ENCODE measurements around the gene SCN5A. TPM values are rescaled to one million over a fixed set of nuclear protein-coding genes. Genes with fewer than 3 reads are reported as not detected.

Gene SCN5A
- total RNA-seq, 1 experiment from 2014 or later, result 0.54 TPM

DNA sequence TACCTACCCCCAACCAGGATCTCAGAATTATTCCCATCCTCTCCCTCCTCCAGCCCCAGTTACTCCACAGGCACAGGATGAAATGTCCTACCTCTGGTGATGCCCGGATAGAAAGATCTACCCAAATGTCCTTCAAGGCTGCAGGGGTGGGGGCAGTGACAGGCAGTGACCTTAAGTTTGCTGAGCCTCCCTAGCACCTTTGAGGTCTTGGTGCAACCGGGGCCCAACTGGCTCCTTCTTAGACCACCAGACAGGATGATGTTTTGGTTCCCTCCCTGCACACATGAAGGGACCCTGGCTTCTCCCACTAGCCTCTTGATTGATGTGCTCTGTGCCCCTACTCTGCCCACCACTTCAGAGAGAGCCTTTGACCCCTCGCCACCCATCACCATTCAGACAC is 117.0 kb downstream of the SCN5A start:
- no peak for DNase-seq (ENCODE audit: low spot score)
- CTCF ChIA-PET, result no interaction called here

GRCh38 chr3:38528457-38528856 is 121.0 kb downstream of the SCN5A start:
- Histone ChIP-seq H3K4me1 (ENCODE audit: insufficient read depth, low read length, poor library complexity, severe bottlenecking) (no peaks in the 10 kb centered on the region), H3K4me3 (ENCODE audit: low read depth, low read length, poor library complexity, severe bottlenecking) (no peak overlapping the region), H3K9me3 (ENCODE audit: low read depth, low read length, poor library complexity, severe bottlenecking) (no peaks in the 10 kb centered on the region), H3K27ac (ENCODE audit: low read depth, low read length, poor library complexity, severe bottlenecking) (no peak overlapping the region), H3K27me3 (replicated peaks; ENCODE audit: insufficient read depth, low read depth, low read length, poor library complexity) (no peaks in the 10 kb centered on the region), H3K36me3 (ENCODE audit: insufficient read depth, low read length, poor library complexity, severe bottlenecking) (peaks cover 4% of the 10 kb centered on the region)
- POLR2A ChIA-PET (ENCODE audit: low non-redundant PET), result no interaction called here
- intact Hi-C loops (cut with micrococcal nuclease; ENCODE audit: unreplicated experiment), result no loop called here
- TF ChIP-seq CTCF (conservative IDR thresholded peaks at IDR 0.05; ENCODE audit: low read depth, low read length) (no peak), EZH2 (IDR thresholded peaks at IDR 0.05; ENCODE audit: borderline replicate concordance, low read depth, low read length, poor library complexity, severe bottlenecking) (no peak)
- BruUV-seq (replicated peaks), result no TSS peak
- DNase-seq (ENCODE audit: low spot score), result no peak
- CTCF ChIA-PET, result no interaction called here

More for the DNA sequence above, 117.0 kb downstream of the SCN5A start:
- intact Hi-C loops (cut with micrococcal nuclease; ENCODE audit: unreplicated experiment), result no loop called here
- no peaks in the 10 kb centered on the region for H3K9me3 ChIP-seq (ENCODE audit: low read depth, low read length, poor library complexity, severe bottlenecking)
- no peak overlapping the region for H3K27ac ChIP-seq (ENCODE audit: low read depth, low read length, poor library complexity, severe bottlenecking)
- no peak overlapping the region for H3K4me3 ChIP-seq (ENCODE audit: low read depth, low read length, poor library complexity, severe bottlenecking)
- H3K27me3 ChIP-seq (replicated peaks; ENCODE audit: insufficient read depth, low read depth, low read length, poor library complexity), result no peaks in the 10 kb centered on the region
- no TSS peak for BruUV-seq (replicated peaks)
- H3K36me3 ChIP-seq (ENCODE audit: insufficient read depth, low read length, poor library complexity, severe bottlenecking), result no peaks in the 10 kb centered on the region
- TF ChIP-seq CTCF (conservative IDR thresholded peaks at IDR 0.05; ENCODE audit: low read depth, low read length) (no peak), EZH2 (IDR thresholded peaks at IDR 0.05; ENCODE audit: borderline replicate concordance, low read depth, low read length, poor library complexity, severe bottlenecking) (no peak)
- POLR2A ChIA-PET (ENCODE audit: low non-redundant PET), result no interaction called here
- no peaks in the 10 kb centered on the region for H3K4me1 ChIP-seq (ENCODE audit: insufficient read depth, low read length, poor library complexity, severe bottlenecking)

- CTCF ChIA-PET, result no interaction called here
- POLR2A ChIA-PET (ENCODE audit: low non-redundant PET), result no interaction called here
- Histone ChIP-seq H3K27me3 (replicated peaks; ENCODE audit: insufficient read depth, low read depth, low read length, poor library complexity) (no peaks in the 10 kb centered on the region), H3K4me3 (ENCODE audit: low read depth, low read length, poor library complexity, severe bottlenecking) (no peak overlapping the region), H3K9me3 (ENCODE audit: low read depth, low read length, poor library complexity, severe bottlenecking) (no peaks in the 10 kb centered on the region), H3K27ac (ENCODE audit: low read depth, low read length, poor library complexity, severe bottlenecking) (no peak overlapping the region), H3K4me1 (ENCODE audit: insufficient read depth, low read length, poor library complexity, severe bottlenecking) (no peaks in the 10 kb centered on the region), H3K36me3 (ENCODE audit: insufficient read depth, low read length, poor library complexity, severe bottlenecking) (peaks cover 4% of the 10 kb centered on the region)
- TF ChIP-seq CTCF (conservative IDR thresholded peaks at IDR 0.05; ENCODE audit: low read depth, low read length) (no peak), EZH2 (IDR thresholded peaks at IDR 0.05; ENCODE audit: borderline replicate concordance, low read depth, low read length, poor library complexity, severe bottlenecking) (no peak)
- intact Hi-C loops (cut with micrococcal nuclease; ENCODE audit: unreplicated experiment), result no loop called here
- no peak for DNase-seq (ENCODE audit: low spot score)
- BruUV-seq (replicated peaks), result no TSS peak
Observed at GRCh38 chr3:38526792-38527191, 122.7 kb downstream of the SCN5A start.

Data from A673 (cell line).